Spleen (tissue), 7 donors: ENCODE measurements around the gene RIMBP2.

Source experiments
- POLR2A ChIP-seq, 3 donors: fragments of 450-650 bp; IDR thresholded peaks; one replicate each; pipeline ENCODE4 v1.5.1; 2017; ENCODE audit warnings: antibody characterized with exemption in 3 of 3, mild to moderate bottlenecking in 1 of 3
- TF ChIP-seq, protein P1 (sequence below), 11 experiments: fragments of 200-600 bp in 7 of 11; fragments of 450-650 bp in 4 of 11; sonication (generic) in 4 of 11; IDR thresholded peaks in 8 of 11; conservative IDR thresholded peaks in 3 of 11; 1 replicate in 7 of 11; 2 replicates in 4 of 11; pipeline versions ENCODE4 v1.4.0 to v1.8.0; 2016 to 2021; ENCODE audit warnings: antibody characterized with exemption in 11 of 11, inconsistent platforms in 4 of 11, mild to moderate bottlenecking in 1 of 11
- donor health status: DM: no; HTN: no; CAD: no; lungs with moderate emphysema.
- donor health status: DM: no; HTN: no; CAD: no.
- donor health status: DM: no; HTN: no; CAD: no.

DNA sequence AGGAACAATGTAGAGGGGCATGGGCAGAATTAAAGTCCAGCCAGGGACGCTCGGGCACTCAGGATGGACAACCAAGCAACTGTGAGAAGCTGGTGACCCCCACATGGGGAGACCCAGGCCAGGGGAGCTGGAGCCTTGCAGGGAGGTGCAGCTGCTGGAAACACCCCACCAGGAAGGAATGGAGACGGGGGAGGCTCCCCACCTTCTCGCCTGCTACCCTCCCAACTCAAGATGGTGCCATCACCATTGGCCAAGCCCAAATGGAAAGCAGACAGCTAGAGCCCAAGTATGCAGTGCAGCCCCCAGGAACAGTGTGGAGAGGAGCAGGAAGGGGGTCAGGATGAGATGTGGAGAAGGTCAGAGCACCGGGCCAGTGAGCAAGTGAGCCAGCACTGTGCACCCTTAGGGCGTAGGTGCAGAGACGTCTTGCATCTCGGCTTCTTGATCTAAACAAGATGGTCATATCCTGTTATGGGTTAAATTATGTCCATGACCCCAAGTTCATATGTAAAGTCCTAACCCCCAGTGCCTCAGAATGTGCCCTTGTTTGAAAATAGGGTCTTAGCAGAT, 159.5 kb downstream of the RIMBP2 start:
- TF ChIP-seq, protein P1, sequence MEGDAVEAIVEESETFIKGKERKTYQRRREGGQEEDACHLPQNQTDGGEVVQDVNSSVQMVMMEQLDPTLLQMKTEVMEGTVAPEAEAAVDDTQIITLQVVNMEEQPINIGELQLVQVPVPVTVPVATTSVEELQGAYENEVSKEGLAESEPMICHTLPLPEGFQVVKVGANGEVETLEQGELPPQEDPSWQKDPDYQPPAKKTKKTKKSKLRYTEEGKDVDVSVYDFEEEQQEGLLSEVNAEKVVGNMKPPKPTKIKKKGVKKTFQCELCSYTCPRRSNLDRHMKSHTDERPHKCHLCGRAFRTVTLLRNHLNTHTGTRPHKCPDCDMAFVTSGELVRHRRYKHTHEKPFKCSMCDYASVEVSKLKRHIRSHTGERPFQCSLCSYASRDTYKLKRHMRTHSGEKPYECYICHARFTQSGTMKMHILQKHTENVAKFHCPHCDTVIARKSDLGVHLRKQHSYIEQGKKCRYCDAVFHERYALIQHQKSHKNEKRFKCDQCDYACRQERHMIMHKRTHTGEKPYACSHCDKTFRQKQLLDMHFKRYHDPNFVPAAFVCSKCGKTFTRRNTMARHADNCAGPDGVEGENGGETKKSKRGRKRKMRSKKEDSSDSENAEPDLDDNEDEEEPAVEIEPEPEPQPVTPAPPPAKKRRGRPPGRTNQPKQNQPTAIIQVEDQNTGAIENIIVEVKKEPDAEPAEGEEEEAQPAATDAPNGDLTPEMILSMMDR (IDR thresholded peaks at IDR 0.05 in 8 of 11, conservative IDR thresholded peaks at IDR 0.05 in 3 of 11): no peak
- TF ChIP-seq POLR2A (IDR thresholded peaks at IDR 0.05): no peak
